GM18526 (cell line): ENCODE data around the gene CACNA2D3.

Source experiments
- POLR2A ChIP-seq: IDR thresholded peaks from 3 replicates; pipeline ENCODE4 v1.6.1; 2011; ENCODE audit not compliant: insufficient read length; ENCODE audit errors: extremely low read depth

CACNA2D3 gene

GRCh38 chr3:54507876-54508460, 385.6 kb downstream of the CACNA2D3 start:
- no peak for TF ChIP-seq POLR2A

DNA sequence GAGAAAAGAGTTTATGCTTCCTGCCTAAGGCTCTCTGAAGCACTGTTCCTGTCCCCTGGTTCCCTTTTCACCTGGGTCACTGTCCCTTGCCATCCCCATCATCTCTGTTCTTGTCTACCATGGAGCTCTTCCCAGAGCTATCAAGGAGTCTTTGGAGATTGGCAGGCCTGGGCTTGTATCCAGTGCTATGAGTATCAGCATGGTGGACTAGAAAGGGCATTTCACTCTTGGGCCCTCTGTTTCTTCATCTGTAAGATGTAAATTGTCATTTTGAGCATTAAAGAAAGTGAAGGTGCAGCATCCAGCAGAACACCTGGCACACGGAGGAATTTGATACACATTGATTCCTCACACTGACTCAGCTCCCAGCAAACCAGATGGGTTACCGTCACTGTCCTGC, 388.2 kb downstream of the CACNA2D3 start:
- TF ChIP-seq POLR2A = no peak

DNA sequence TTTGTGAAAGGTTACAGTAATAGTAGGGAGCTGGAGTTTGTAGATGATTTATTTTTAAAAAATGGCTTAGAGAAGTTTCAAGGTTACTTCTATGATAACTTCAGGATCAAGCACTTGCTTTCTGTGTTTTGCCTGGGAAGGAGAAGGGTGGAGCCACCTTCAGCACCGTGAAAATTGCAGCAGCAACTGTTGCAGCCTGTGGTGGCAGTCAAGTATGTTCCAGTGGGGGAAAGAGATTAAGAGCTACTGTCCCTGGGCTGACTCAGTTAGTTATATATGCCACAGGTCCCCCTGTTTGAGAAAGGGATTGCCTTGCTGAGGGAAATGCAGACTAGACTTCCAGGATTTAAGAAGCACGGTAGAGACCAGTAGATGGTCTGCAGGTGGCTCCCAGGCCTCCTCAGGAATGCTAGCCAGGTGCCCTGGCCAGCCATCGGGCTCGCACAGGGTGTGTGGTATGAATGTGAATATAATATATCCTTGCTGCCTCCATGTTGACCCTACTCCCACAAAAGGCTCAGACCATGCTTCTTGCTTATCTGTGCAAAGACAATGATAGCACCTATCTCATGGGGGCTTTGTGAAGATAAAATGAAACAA, 389.5 kb downstream of the CACNA2D3 start:
- no peak for TF ChIP-seq POLR2A

GRCh38 chr3:54514006-54514405, 391.7 kb downstream of the CACNA2D3 start:
- TF ChIP-seq POLR2A = no peak

DNA sequence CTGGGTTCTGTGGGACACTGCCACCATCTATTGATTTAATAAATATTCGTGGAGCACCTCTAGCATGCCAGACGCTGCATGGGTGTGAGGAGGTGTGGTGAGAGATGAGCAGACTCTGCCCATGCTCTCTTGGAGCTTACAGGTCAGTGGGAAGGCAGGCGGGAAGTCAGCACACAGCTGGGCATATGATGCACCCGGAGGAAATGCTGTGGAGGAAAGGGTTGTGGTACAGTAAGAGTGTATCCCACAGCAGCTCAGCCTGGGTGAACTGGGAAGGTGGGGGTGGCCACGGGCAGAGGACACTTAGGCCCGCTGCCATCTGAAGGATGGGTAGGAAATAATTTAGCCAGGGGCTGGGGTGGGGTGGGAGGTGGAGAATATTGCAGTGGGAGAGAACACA, 392.1 kb downstream of the CACNA2D3 start:
- TF ChIP-seq POLR2A = no peak

DNA sequence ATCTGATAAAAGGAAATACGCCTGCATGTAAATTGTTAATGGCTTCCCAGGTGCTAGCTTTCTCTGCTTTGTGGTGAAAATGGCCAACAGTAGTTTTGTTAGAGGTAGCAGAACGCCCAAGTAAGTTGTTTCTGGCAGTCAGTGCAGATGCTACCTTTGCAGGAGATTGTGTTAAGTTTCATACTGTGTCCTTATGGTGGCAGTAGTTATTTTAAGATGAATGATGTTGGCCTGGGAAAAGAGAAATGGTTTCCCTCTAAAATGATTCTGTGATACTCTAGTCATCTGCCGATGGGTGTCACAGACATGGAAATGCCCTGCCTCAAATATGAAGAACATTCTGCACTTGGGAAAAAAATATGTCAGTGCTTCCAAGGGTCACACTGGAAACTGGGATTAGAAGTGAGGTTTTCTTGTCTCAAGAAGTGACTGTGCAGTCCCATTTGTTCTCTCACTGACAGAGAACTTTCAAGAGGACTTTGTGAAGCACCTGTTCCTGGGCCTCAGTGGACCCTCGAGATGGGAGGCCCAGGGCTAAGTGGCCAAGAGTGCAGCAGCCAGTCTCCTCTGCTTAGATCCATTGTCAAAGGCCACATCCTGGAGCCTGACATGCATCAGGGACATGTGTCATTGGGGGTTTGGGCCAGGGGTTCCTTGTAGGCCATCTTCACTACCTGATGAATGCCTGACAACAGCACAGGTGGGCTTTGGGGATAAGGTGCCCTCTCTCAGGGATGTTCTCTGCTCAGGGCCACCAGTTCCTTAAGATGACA, 393.3 kb downstream of the CACNA2D3 start:
- no peak for TF ChIP-seq POLR2A

DNA sequence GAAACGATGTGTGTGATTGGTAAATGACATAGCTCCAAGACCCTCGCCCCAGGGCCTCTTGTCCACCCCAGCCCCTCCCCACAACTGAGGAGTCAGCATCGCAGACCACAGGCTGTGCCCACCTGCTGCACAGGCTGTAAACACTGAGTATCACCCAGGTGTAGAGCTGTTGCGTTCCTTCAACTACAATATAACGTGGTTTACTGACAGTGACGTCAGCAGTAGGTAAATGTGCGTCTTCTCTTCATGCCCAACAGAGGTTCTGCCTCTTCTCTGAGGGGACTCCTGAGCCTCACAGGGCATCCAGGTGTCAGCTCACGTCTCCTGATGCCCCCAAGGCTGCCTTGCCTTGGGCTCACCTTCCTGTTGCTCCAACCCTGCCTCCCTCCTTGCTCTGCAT, 395.1 kb downstream of the CACNA2D3 start:
- TF ChIP-seq POLR2A = no peak

GRCh38 chr3:54518011-54518675, 395.8 kb downstream of the CACNA2D3 start:
- TF ChIP-seq POLR2A = no peak

GRCh38 chr3:54519493-54519892, 397.1 kb downstream of the CACNA2D3 start:
- no peak for TF ChIP-seq POLR2A

DNA sequence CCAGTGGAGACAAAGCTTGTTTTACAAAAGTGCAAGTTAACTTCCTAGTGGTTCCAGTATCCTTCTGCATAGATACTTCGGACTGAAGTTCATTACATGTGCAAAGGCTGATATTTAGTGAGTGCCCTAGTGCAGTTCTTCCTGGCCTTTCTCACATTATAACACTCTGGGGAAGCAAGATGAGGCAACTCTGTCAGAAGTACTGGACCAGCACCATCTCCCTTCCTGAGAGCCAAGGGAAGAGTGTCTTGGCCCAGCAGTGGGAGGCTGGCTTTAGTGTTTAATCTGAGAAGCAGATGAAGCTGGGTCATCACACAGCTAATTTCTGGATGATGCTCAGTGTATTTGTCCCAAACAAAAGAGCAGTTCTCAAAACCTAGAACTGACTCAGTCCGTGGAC, 397.7 kb downstream of the CACNA2D3 start:
- no peak for TF ChIP-seq POLR2A

- no peak for TF ChIP-seq POLR2A
These were observed 405.2 kb downstream of the CACNA2D3 start for GRCh38 chr3:54527521-54527920.

- no peak for TF ChIP-seq POLR2A
These were observed 405.6 kb downstream of the CACNA2D3 start for GRCh38 chr3:54527953-54528352.

DNA sequence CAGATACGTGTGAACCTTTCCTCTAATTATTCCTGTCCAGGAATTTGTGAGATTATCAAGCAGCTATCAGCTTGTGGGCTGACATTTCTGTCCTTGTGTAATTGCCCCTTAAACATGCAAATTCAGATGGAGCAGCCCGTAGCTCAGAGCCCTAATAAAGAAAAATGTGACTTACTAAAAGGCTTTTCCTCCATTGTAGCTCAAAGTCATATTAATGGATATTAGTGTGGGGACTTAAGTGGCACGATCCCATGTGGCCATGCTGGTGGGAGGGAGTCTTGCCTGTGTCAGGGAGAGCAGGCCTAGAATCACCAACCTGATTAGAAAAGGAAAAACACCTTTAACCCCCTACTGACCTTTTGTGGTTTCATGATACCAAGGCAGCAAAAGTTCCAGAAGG, 406.3 kb downstream of the CACNA2D3 start:
- no peak for TF ChIP-seq POLR2A

- no peak for TF ChIP-seq POLR2A
These were observed 407.7 kb downstream of the CACNA2D3 start for GRCh38 chr3:54530091-54530490.

GRCh38 chr3:54530944-54531343, 408.6 kb downstream of the CACNA2D3 start:
- TF ChIP-seq POLR2A = no peak

DNA sequence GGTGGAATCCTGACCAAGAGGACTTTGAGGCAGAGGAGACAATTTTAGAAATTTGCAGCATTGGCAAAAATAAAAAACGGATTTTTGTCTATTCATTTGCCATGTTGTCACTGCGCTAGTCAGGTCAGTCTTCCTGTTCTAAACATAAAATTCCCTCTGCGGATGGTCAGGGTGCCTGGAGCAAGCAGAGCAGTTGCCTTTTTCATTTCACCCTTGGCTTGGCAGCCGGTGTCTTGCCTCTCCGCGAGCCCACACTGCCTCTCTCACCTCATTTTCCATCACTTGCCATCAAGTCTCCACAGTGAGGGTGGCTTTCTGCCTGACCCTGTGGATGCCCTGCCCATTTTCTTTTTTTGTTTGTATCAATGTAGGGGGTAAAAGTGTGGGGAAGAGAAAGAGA, 409.4 kb downstream of the CACNA2D3 start:
- TF ChIP-seq POLR2A = no peak
